GM21447 (cell line): ENCODE data around the gene RNF224.

Experiments
- ATAC-seq: cut with Tn5 transposase; IDR thresholded peaks from one replicate; pipeline ENCODE4 v1.9.1; 2021; ENCODE audit not compliant: unreplicated experiment

Gene RNF224

DNA sequence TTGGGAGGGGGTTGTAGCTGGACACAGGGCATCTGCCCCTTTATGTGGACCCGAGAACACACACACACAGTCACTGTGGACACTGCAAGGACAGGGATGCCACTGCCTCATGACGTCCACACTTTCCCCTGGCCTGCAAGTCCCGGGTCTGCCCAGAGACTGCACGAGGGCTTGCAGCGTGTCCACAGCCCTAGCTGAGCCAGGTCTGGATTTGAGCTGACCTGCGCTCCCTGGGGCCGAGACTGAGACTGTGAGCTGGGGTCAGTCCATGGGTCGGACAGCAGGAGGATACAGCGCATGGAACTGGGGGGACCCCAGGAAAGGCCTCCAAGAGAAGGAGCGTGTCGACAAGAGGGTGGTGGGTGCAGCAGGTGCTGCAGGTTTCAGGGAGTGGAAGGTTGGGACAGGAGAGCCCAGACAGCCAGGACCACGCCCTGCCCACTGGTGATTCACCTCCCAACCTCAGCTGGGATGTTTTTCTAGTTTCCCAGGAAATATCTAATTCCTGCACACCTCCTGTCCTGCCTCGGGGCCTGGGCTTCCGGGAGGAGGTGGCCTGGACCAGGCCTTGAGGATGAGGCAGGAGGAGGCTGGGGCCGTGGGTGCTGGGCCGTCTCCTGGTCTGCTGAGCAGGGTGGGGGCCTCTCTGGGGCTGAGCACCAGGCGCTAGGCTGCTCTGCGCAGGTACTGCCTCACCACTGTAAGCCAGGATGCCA is 806 bp upstream of the RNF224 start:
- ATAC-seq = no peak

DNA sequence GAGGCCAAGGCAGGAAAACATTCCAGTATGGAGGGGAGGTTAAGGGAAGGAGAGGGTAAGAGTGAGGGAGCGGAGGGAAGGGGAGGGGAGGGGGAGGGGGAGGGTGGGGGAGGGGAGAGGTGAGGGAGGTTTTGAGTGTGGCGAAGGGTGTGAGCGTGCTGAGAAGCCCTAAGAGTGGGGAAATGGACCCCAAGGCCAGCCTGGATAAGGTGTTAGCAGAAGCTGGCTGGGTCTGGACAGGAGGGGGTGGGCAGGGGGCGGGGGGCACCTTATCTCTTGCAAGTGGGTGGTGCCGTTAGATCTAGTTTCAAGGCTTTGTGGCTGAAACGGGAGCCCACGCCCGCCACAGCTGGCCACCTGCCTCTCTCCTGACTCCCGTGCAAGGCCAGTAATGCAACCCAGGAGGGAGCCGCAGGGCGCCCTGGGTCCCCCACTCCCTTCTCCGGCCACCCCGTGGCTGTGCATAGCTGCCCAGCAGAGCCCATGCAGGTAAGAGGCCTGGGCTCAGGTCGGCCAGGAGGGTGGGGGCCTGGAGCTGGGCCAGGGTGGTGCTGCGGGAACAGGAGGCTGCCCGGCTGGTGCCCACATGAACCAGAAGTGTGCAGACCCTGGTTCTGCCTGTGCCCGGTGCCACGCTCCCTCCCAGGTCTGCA is 677 bp downstream of the RNF224 start:
- no peak for ATAC-seq

DNA sequence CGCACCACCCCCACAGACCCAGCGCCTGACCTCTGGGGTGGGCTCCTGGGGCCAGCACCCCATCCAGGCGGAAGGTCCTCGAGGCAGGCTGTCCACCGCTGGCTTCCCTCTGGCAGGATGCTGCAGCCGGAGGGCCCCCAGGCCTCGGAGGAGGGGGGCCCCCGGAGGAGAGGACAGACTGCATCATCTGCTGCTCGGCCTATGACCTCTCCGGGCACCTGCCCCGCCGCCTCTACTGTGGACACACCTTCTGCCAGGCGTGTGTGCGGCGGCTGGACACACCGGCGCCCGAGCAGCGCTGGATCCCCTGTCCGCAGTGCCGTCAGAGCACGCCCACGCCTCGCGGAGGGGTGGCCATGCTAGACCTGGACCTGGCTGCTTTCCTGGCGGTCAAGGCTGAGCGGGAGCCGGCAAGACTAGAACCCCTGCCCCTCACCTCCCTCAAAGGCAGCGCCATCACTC is 1.2 kb downstream of the RNF224 start:
- ATAC-seq = no peak

DNA sequence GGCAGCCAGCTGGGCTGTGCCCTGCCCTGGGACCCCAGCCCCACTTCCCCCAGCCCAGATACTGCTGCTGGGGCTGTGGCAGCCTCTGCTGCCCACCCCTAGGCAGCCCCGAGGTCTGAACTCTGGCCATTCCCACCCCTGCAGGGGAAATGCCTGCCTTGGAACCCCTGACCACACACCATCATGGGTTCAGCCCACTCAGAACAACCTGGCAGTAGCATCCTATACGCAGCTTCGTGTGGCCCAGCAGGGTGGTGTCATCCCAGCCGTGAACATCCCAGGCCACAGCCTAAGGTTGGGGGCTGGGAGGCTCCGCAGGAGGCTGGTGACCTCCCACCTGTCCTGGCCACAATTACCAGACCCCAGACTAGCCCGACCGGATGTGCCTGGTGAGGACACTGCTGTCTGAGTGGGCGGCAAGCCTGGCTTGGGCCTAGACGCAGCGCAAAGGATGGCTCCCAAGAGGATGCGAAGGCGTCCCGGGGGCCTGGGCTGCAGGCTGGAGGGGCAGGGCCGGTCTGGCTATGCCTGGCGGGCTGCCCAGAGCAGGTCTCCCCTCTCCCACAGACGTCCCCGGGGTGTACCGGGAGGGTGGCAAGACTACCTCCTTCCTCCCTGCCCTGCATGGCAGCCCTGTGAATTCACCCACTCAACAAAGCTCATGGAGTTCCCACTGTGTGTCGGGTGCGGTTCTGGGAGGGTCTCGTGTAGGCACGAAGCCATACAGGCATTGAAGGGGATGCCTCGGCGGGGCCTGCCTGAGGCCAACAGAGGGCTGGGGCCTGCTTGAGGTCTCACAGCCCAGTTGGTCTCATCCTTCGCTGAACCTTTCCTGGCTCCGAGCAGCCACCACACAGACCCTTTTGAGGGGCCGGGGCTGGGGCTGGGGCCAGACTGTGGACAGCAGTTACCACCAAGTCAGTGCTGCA is 1.9 kb downstream of the RNF224 start:
- ATAC-seq = no peak

DNA sequence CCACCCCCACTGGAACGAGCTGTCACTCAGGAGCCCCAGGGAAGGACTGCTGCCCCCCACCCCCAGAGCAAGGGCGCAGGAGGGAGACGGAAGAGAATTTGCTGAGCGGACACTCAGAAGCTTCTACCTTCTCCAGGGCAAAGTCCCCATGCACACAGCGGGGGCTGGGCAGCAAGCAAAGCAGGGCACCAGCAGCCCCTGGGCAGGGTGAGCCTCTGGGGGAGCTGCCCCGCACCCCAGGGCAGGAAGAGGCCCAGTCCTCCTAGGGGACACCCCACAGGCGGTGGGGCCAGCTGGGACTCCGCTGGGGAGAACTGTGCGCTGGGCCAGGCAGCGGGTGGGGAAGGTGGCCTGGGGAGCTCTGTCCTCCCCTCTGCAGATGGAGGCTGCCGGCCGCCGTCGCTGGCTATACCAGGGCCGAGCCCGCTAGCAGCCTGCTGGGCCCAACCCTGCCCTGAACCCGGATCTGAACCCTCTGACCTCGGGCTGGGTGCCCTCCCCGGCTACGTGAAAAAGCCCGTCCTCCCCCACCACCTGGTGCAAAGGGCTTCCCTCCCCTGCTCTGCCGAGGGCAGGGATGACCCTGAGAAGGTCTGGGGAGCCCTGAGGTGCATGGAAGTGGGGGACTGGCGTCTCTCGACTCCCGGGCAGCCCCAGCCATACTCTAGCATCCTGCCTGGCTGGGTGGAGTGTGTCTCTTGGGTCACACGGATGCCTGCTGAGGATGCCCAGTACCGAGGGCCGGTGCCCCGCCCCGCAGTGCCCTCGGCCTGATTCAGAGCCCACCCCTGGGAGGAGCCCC is 2.8 kb downstream of the RNF224 start:
- no peak for ATAC-seq

DNA sequence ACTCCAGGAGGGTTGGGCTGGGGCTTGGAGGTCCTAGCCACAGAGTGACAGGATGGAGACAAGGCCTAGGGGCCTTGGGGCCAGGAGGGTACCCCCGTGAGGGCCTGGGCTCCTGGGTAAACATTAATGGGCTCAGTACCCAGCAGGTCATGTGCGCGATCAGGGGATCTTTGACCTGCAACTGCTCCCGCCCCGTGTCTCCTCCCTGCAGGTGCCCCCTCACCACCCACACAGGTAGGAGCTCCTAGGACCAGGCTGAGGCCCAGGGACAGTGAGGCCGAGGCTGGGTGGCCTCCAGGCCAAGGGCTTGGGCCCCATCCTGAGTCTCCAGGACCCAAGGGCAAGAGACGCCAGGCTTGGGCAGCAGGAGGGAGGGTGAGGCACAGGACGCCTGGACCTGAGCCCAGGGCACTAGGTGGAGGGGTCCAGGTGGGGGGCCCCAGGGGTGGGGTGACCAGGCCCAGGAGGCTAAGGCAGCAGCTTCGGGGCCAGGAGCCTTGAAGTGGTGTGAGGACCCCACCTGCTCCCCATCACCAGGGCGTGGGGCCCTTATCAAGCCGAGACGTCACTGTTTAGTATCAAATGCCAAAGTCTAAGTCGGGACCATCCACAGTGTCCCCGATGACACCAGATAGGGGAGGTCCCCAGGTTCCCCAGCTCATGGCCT is 3.5 kb downstream of the RNF224 start, which contains the start of gene SLC34A3:
SLC34A3 (plus strand) TSS at position 197 of the 667 bp plus-strand sequence. CDS start 802 bp downstream, outside the sequence.
- no peak for ATAC-seq

DNA sequence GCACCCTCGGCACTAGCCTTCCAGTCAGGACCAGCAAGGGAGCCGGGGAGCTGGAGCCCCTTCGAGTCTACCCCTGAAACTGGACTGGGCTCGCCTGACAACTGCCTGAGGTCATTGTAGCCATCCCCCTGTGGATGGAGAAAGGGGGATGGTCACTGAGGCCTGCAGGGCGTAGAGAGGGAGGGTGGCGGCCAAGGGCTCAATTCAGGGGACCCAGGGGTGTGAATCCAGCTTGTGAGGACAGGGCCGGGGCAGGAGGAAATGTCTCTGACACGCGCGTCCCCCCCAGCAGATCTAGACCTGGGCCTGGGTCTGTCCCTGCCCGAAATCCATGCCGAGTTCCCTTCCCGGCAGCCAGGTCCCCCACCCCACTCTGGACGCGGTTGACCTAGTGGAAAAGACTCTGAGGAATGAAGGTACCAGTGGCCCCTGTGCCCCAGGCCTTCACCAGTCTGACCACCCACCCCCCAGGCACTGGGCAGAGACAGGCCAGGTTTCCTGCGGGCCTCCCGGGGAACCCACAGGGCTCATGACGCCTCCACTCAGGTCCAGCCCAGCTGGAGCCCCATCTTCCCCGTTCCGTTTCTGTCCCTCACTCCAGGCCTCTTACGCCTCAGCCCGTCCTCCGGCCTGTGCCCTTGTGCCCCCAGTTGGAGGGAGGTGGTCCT is 4.2 kb downstream of the RNF224 start:
- no peak for ATAC-seq

DNA sequence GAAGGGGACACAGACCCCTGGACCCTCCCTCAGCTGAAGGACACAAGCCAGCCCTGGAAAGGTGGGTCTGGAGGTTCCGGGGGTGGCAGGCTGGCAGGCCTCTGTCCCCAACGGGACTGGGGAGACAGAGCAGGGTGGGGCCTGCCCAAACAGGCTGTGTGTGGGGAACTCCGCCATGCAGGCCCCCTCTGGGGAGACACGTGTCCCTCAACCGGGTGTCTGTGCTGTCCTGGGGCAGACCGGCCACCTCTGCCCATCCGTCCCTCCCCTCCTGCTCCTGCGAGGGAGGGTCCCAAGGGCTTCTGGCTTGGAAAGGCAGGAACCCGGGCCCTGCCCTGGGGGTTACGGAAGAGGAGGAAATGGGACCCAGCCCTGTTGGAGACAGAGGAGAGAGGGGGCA is 4.8 kb downstream of the RNF224 start:
- ATAC-seq = no peak

DNA sequence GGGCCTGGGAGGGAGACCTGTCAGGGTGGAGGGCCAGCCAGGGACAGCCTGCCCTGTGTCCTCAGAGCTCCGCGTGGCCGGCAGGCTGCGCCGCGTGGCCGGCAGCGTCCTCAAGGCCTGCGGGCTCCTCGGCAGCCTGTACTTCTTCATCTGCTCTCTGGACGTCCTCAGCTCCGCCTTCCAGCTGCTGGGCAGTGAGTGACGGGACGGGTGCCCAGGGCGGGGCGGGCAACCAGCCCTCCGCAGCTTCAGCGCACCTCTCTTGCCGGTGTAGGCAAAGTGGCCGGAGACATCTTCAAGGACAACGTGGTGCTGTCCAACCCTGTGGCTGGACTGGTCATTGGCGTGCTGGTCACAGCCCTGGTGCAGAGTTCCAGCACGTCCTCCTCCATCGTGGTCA is 5.2 kb downstream of the RNF224 start:
- no peak for ATAC-seq

DNA sequence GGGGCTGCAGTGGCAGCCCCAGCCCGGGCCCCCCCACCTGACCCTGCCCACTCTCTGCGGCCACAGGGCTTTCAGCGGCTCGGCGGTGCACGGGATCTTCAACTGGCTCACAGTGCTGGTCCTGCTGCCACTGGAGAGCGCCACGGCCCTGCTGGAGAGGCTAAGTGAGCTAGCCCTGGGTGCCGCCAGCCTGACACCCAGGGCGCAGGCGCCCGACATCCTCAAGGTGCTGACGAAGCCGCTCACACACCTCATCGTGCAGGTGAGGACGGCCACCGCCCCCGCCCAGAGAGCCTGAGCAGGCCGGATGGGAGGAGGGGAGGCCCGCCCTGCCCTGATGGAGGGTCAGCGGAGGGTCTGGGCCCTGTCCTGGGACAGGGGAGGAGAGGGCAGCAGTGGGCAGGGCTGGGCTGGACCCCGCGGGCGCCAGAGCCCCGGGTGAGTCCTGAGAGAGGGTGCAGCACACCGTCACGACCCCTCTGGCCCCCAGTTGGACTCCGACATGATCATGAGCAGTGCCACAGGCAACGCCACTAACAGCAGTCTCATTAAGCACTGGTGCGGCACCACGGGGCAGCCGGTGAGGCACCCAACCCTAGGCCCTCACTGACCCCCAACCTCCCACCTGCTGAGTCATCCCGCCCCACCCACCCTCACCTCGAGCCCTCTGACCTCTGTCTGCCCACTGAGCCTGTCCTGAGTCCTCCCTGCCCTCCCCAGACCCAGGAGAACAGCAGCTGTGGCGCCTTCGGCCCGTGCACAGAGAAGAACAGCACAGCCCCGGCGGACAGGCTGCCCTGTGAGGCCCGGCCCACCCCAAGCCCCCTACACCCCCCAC is 6.1 kb downstream of the RNF224 start:
- no peak for ATAC-seq

DNA sequence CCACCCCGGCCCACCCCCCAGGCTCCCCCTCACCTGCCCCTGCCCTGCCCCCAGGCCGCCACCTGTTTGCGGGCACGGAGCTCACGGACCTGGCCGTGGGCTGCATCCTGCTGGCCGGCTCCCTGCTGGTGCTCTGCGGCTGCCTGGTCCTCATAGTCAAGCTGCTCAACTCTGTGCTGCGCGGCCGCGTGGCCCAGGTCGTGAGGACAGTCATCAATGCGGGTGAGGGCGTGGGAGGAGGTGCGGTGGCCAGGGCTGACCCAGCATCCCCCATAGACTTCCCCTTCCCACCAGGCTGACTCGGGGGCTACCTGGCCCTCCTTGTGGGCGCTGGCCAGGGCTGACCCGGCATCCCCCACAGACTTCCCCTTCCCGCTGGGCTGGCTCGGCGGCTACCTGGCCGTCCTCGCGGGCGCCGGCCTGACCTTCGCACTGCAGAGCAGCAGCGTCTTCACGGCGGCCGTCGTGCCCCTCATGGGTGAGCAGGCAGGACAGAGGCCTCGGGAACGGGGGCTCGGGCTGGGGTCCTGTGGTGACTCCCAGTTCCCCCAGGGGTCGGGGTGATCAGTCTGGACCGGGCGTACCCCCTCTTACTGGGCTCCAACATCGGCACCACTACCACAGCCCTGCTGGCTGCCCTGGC is 6.9 kb downstream of the RNF224 start:
- no peak for ATAC-seq

DNA sequence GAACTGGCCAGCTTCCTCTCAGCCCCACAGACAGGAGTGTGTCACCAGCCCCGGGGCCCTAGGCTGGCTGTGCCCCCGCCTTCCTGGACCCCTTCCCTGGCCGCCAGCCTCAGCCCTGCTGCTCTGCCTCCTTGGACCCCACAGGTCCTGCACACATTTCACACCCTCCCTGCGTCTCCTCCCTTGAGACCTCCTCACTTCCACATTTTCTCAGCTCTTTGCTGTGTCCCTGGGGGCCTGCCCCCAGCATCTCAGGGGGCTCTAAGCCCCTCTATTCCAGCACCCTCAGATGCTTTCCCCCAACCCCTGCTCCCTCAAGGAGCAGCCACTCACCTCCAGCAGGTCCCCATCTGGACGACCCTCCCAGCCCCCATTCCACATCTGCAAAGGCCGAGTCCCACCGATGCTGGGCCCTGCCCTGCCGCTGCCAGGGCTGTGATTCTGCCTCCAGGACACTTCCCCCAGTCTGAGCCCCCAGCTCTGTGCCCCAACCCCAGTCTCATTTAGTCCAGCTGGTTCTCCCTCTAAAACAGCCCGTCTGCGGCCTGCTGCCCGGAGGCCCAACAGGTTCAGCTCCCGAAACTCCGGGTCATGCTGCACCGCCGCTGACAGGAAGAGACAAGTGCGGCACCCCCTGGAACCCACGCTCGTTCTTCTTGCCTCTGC is 7.6 kb downstream of the RNF224 start:
- ATAC-seq = no peak

DNA sequence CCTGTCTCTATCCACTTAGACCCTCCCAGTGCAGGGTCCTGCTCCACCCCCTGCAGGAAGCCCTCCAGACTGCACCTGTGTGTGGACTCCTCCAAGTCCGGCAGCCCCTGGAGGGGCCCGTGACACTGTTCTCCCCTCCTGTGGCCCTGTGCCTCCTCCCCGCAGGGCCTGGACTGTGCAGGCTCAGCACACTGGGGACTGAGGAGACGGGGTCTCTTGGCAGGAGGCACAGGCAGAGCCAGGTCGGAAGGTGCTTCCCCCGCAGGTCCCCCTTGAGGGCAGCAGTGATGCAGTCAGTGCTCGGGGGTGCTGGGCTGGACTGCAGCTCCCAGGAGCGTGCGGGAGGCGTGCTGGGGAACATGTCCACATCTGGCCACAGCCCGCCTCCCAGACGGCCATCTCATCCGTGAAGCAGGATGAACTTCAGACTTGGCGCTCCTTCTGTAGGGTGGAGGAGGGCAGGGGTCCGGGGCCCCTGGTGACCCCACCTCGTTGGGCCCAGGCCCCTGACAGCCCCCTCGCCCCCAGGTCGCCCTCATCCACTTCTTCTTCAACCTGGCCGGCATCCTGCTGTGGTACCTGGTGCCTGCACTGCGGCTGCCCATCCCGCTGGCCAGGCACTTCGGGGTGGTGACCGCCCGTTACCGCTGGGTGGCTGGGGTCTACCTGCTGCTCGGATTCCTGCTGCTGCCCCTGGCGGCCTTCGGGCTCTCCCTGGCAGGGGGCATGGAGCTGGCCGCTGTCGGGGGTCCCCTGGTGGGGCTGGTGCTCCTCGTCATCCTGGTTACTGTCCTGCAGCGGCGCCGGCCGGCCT is 8.3 kb downstream of the RNF224 start:
- ATAC-seq = no peak

DNA sequence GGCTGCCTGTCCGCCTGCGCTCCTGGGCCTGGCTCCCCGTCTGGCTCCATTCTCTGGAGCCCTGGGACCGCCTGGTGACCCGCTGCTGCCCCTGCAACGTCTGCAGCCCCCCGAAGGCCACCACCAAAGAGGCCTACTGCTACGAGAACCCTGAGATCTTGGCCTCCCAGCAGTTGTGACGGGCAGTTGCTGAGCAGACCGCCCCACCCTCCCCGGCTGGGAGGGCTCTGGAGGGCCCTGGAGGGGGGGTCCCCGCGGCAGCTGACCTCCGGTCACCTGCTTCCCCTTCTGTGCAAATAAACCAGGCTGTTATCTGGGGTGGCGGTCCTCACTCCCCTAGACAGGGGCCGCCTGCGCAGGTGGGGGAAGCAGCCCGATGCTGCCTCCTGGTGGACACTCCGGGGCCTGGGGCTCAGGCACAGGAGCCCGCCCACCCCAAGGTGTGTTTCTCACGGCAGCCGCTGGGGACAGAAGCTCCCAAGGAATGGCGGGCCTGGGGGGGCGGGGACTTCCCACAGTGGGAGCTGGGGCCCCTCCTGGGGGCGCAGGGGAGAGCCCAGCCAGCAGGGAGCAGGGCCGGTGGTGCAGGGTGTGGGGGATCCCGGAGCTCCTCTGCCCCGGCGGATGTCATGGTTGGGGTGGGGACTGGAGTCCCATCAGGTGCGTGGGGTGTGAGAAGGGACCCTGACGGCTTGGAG is 9.1 kb downstream of the RNF224 start:
- ATAC-seq = no peak

DNA sequence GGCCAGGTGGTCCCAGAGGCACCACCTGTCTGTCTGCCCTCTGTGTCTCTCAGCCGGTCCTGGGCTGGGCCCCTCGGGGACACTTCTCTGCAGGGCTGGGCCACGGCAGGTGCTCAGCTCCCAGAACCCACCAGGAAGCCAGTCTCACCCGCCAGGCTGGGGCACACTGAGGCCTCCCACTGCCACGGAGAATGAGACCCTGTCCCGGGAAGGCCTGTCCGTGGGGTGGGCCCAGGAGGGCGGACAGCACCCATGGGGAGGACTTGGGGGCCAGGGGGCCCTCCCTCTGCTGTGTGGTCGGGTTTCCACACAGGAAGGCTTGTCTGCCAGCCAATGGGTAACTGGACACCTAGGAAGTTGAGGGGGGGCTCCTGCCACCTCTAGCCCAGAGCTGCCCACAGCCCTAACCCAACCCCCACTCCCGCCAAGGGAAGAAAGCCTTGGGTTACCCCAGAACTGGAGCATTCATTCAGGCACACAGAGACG is 9.7 kb downstream of the RNF224 start:
- no peak for ATAC-seq
